Liver (tissue), 9 donors: Measurements from ENCODE around the gene ZNRF3. TPM values are rescaled to one million over a fixed set of nuclear protein-coding genes. Genes with fewer than 3 reads are reported as not detected.

Experiments used
- DNase-seq: peaks from one replicate; pipeline ENCODE4 v3.0.0-alpha.2; 2017; ENCODE audit warnings: low spot score
- H3K27ac ChIP-seq, 2 donors: one replicate each; pipeline ENCODE4 v1.7.0; 2013; ENCODE audit warnings: inconsistent platforms in 2 of 2, low read length in 2 of 2, control low read depth in 1 of 2, low read depth in 1 of 2, mild to moderate bottlenecking in 1 of 2
- H3K27me3 ChIP-seq, 4 donors: one replicate each; pipeline versions ENCODE4 v1.6.1 to v1.7.0; 2013; ENCODE audit warnings: low read length in 3 of 4, inconsistent platforms in 1 of 4, mild to moderate bottlenecking in 1 of 4, moderate library complexity in 1 of 4; ENCODE audit not compliant: control insufficient read depth in 4 of 4, insufficient read depth in 4 of 4
- H3K36me3 ChIP-seq, 4 donors: one replicate each; pipeline versions ENCODE4 v1.6.1 to v1.7.0; 2013; ENCODE audit warnings: low read length in 3 of 4, mild to moderate bottlenecking in 3 of 4, low read depth in 1 of 4, moderate library complexity in 1 of 4; ENCODE audit not compliant: control insufficient read depth in 4 of 4, insufficient read depth in 3 of 4
- H3K4me1 ChIP-seq, 4 donors: one replicate each; pipeline versions ENCODE4 v1.6.1 to v1.7.0; 2013; ENCODE audit warnings: low read length in 3 of 4, mild to moderate bottlenecking in 3 of 4, moderate library complexity in 1 of 4; ENCODE audit not compliant: control insufficient read depth in 4 of 4, insufficient read depth in 4 of 4
- H3K4me3 ChIP-seq, 3 donors: one replicate each; pipeline versions ENCODE4 v1.6.1 to v1.7.0; 2013; ENCODE audit warnings: low read length in 3 of 3, control low read depth in 1 of 3, low read depth in 1 of 3, mild to moderate bottlenecking in 1 of 3
- H3K9ac ChIP-seq, 2 donors: one replicate each; pipeline ENCODE4 v1.7.0; 2013; ENCODE audit warnings: low read length in 2 of 2, mild to moderate bottlenecking in 2 of 2, moderate library complexity in 2 of 2, control low read depth in 1 of 2, low read depth in 1 of 2
- H3K9me3 ChIP-seq, 4 donors: one replicate each; pipeline versions ENCODE4 v1.6.1 to v1.7.0; 2013; ENCODE audit warnings: low read length in 3 of 4; ENCODE audit not compliant: control insufficient read depth in 4 of 4
- ATF3 ChIP-seq: IDR thresholded peaks from 2 replicates; pipeline ENCODE4 v1.6.1; 2016; ENCODE audit warnings: antibody characterized with exemption
- CTCF ChIP-seq: fragments of 150-350 bp; IDR thresholded peaks from 2 replicates; pipeline ENCODE4 v1.5.1; 2017; ENCODE audit warnings: improper control_type of control experiment, low read depth, low read length; ENCODE audit not compliant: missing input control
- EGR1 ChIP-seq, 2 donors: IDR thresholded peaks; 2 replicates each; pipeline ENCODE4 v1.6.1; 2016 to 2018; ENCODE audit warnings: antibody characterized with exemption in 2 of 2, low read depth in 2 of 2
- HNF4A ChIP-seq, 2 donors: conservative IDR thresholded peaks; 2 replicates each; pipeline ENCODE4 v1.6.1; 2016; ENCODE audit warnings: antibody characterized with exemption in 2 of 2, mild to moderate bottlenecking in 2 of 2
- JUND ChIP-seq, 2 donors: IDR thresholded peaks; 2 replicates each; pipeline ENCODE4 v1.6.1; 2016; ENCODE audit warnings: antibody characterized with exemption in 2 of 2
- RAD21 ChIP-seq, 2 donors: IDR thresholded peaks; 2 replicates each; pipeline ENCODE4 v1.6.1; 2016; ENCODE audit warnings: antibody characterized with exemption in 2 of 2, mild to moderate bottlenecking in 2 of 2
- RXRA ChIP-seq, 2 donors: IDR thresholded peaks; 2 replicates each; pipeline ENCODE4 v1.6.1; 2017 to 2018; ENCODE audit warnings: antibody characterized with exemption in 2 of 2, mild to moderate bottlenecking in 1 of 2
- SP1 ChIP-seq: IDR thresholded peaks from 2 replicates; pipeline ENCODE4 v1.6.1; 2018; ENCODE audit warnings: antibody characterized with exemption, mild to moderate bottlenecking
- TAF1 ChIP-seq: conservative IDR thresholded peaks from 2 replicates; pipeline ENCODE4 v1.6.1; 2016; ENCODE audit warnings: antibody characterized with exemption, mild to moderate bottlenecking
- WGBS: extraction: QIAGEN DNeasy Blood & Tissue Kit; methylation state at CpG from one replicate; pipeline ENCODE4 v1.1.7; 2013; 5-methylcytosine and 5-hydroxymethylcytosine counted together
- polyA plus RNA-seq, 2 donors: library from polyadenylated mRNA; stranded (reverse) in 1 of 2; unstranded in 1 of 2; fragments of 200-250 nt in 1 of 2; fragments of >200 nt in 1 of 2; fragmentation: Nextera tagmentation in 1 of 2; extraction: Ambion mirVana in 1 of 2; gene quantifications; one replicate each; pipeline versions ENCODE4 v1.2.1 to v1.2.3, GENCODE V29; 2013 to 2015
- total RNA-seq, 2 donors: library from RNA; depleted of rRNA; stranded (reverse); fragments of >200 nt; gene quantifications; one replicate each; pipeline ENCODE4 v1.2.3, GENCODE V29; 2014
- donor health status: healthy.
- donor health status: healthy.
- donor health status: healthy.
- donor health status: healthy.
- donor health status: healthy.

Gene ZNRF3
- total and polyA plus RNA-seq, 4 donors: 2.2 to 5.9 (median 4.7) TPM

DNA sequence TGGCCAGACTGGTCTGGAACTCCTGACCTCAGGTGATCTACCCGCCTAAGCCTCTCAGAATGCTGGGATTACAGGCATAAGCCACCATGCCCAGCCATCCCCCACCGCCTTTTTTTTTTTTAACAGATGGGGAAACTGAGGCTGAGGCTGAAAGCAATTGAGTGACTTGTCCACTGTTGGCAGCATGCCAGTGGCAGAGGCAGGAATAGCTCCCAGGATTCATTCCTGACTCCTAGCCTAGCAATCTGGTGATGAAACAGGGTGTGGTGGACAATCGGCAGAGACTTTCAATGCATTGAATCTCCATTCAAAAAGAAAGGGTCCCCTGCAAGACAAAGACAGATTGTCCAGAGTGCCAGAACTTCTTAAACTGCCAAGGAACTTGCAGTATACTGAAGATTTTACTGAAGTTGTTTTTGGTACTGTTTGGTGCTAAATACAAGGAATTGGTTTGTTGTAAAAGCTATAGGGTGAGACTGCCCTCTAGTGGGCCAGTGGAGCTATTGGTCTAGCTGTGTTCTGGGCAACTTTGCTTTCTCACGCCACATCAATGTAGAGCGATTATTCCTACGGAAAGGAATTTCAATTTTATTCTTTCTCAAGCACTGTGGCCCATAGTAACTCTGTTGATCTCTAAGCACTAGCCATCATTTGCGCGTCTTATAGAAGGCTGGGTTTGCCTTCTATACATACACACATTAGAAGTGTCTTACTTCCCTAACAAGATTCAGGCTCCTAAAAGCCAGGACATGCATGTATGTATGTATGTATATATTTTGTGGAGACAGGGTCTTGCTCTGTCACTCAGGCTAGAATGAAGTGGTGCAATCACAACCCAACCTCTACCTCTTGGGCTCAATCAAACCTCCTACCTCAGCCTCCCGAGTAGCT is 157.3 kb downstream of the ZNRF3 start:
- Histone ChIP-seq H3K9me3 (no peaks in the 10 kb centered on the region), H3K27ac (peak overlapping the region in 1 of 2 donors; percentile 11), H3K36me3 (peaks cover 0 to 3% (median 0%) of the 10 kb centered on the region in 4 donors), H3K9ac (no peak overlapping the region), H3K4me1 (peaks cover 0 to 31% (median 21%) of the 10 kb centered on the region in 4 donors), H3K27me3 (no peaks in the 10 kb centered on the region), H3K4me3 (no peak overlapping the region)
- DNase-seq: peak; percentile 62
- WGBS: 37% methylated on average over 9 of the region's 9 CpGs
- TF ChIP-seq CTCF (peak; percentile 99), SP1 (peak; percentile 24), JUND (IDR thresholded peaks at IDR 0.05) (no peak), EGR1 (IDR thresholded peaks at IDR 0.05; ENCODE audit: low read depth in 2 of 2) (no peak), RAD21 (IDR thresholded peaks at IDR 0.05) (peak; percentile 98 to 99), ATF3 (peak; percentile 71), HNF4A (conservative IDR thresholded peaks at IDR 0.05) (peak in 1 of 2 donors; percentile 18), RXRA (IDR thresholded peaks at IDR 0.05) (peak in 1 of 2 donors; percentile 40)

DNA sequence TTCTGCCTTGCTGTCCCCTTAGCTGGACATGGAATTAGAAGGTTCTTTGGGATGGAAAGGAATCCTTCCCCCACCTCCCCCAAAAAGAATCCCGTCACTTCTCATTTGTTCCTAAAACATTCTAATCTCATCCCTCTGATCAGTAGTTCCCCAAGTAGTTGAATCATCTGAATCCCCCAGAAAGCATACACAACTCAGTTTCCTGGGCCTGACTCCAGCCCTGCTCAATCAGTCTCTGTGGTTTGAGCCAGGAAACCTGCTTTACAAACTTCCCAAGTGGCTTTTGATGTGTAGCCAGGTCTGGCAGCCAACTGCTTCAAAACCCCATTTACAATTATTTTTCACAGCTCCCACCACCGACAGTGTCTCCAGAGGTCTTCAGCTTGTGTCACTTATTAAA is 158.0 kb downstream of the ZNRF3 start:
- no peaks in the 10 kb centered on the region for H3K27me3 ChIP-seq
- no peak overlapping the region for H3K9ac ChIP-seq
- H3K4me1 ChIP-seq: peaks cover 0 to 31% (median 21%) of the 10 kb centered on the region in 4 donors
- H3K4me3 ChIP-seq: no peak overlapping the region
- no peak for DNase-seq
- peaks cover 0 to 6% (median 2%) of the 10 kb centered on the region in 4 donors for H3K36me3 ChIP-seq
- H3K27ac ChIP-seq: peak overlapping the region in 1 of 2 donors; percentile 4
- H3K9me3 ChIP-seq: no peaks in the 10 kb centered on the region
- 33% methylated on average over 2 of the region's 2 CpGs for whole genome bisulfite sequencing
- TF ChIP-seq RAD21 (IDR thresholded peaks at IDR 0.05) (peak in 1 of 2 donors; percentile 3), EGR1 (IDR thresholded peaks at IDR 0.05; ENCODE audit: low read depth in 2 of 2) (no peak)

- peaks cover 0 to 27% (median 11%) of the 10 kb centered on the region in 4 donors for H3K36me3 ChIP-seq
- H3K27me3 ChIP-seq: no peaks in the 10 kb centered on the region
- H3K4me3 ChIP-seq: no peak overlapping the region
- 94% methylated on average over 7 of the region's 7 CpGs for WGBS
- no peak for DNase-seq
- H3K27ac ChIP-seq: peak overlapping the region; percentile 63 to 80
- TF ChIP-seq TAF1 (no peak), JUND (IDR thresholded peaks at IDR 0.05) (peak in 1 of 2 donors; percentile 42), RAD21 (IDR thresholded peaks at IDR 0.05) (no peak)
- H3K4me1 ChIP-seq: peaks cover 0 to 20% (median 15%) of the 10 kb centered on the region in 4 donors
- no peak overlapping the region for H3K9ac ChIP-seq
- H3K9me3 ChIP-seq: no peaks in the 10 kb centered on the region
These were observed 160.7 kb downstream of the ZNRF3 start for GRCh38 chr22:29043906-29044575.
